GM08714 (cell line): ENCODE measurements around the gene KCTD5.
"Not testable (repeated sequence)": the region's sequence is repeated elsewhere in the genome, so short reads cannot be mapped to it uniquely, and the experiment has no call there.

Experiments used
- H3K4me3 ChIP-seq: fragments of 200-500 bp; sonication (Bioruptor generic); 2 replicates; pipeline ENCODE4 v1.5.1; 2014; ENCODE audit warnings: mild to moderate bottlenecking, low read length, inconsistent platforms
- ZNF274 ChIP-seq: IDR thresholded peaks from 2 replicates; pipeline ENCODE4 v1.6.1; 2012; ENCODE audit warnings: mild to moderate bottlenecking, low read depth, low read length

Gene KCTD5

GRCh38 chr16:2686912-2687507, 4.7 kb downstream of the KCTD5 start:
- peak overlapping the region; percentile 48; the same call in 1 of the 2 replicates for H3K4me3 ChIP-seq
- no peak for TF ChIP-seq ZNF274

DNA sequence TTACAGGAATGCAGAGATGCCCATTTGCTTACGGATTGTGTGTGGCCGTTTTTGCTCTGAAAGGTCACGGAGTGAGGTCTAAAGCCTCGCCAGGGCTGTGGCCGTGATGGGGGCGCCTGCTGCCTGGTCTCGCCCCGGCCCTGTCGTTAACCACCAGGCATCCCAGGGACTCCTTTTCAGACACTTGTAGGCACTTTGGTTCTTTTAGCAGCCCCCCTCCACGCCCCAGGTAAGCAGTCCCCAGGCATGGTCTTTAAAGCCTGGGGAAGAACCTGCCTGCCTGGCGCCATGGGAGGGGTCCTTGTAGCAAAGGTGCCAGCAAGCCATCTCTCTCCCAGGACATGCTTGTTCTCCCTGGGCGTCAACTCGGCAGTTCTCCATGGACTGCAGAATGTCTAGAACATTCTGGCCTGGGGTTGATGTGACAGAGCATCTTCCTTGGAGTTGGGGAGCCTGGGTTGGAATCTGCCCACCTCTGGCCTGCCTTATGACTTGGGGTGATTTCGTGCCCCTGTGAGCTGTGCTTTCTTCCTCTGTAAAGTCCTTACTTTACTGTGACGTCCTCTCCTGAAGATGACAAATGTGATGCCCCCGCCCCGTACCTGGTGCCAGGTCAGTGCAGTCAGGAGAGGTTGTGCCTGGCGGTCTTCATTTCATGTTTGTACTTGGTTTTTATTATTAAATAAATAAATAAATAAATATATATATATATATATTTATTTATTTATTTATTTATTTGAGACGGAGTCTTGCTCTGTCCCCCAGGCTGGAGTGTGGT, 5.4 kb downstream of the KCTD5 start:
- TF ChIP-seq ZNF274, result no peak
- H3K4me3 ChIP-seq, result peak overlapping the region; percentile 30; the same call in 1 of the 2 replicates

DNA sequence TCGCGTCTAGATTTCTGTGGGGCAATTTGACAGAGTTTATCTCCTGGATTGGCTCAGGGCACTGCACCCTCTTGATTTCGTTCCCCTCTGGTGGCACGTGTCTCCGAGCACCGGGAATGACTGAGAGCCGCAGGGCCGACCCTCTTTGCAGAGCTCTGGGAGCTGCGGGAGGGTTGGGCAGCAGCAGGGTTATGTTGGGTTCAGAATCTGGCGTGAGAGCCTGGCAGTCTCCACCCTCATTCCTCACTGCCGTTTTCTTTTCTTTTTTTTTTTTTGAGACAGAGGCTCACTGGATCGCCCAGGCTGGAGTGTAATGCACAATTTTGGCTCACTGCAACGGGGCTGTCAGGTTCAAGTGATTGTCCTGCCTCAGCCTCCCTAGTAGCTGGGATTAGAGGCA, 7.1 kb downstream of the KCTD5 start:
- not testable (repeated sequence) for H3K4me3 ChIP-seq

GRCh38 chr16:2689968-2690801, 7.9 kb downstream of the KCTD5 start:
- no peak for TF ChIP-seq ZNF274
- H3K4me3 ChIP-seq, result no peak overlapping the region

GRCh38 chr16:2690852-2691251, 8.5 kb downstream of the KCTD5 start:
- H3K4me3 ChIP-seq, result no peak overlapping the region
- no peak for TF ChIP-seq ZNF274

- no peak overlapping the region for H3K4me3 ChIP-seq
- TF ChIP-seq ZNF274, result no peak
Measured at GRCh38 chr16:2691491-2692248, 9.3 kb downstream of the KCTD5 start.

- no peak for TF ChIP-seq ZNF274
- no peak overlapping the region for H3K4me3 ChIP-seq
Measured at GRCh38 chr16:2692251-2692947, 10.1 kb downstream of the KCTD5 start.

- TF ChIP-seq ZNF274, result no peak
- no peak overlapping the region for H3K4me3 ChIP-seq
Measured at GRCh38 chr16:2692948-2693651, 10.8 kb downstream of the KCTD5 start.

- not testable (repeated sequence) for H3K4me3 ChIP-seq
Measured at GRCh38 chr16:2696601-2697250, 14.4 kb downstream of the KCTD5 start.

GRCh38 chr16:2697401-2697948, 15.2 kb downstream of the KCTD5 start:
- H3K4me3 ChIP-seq, result no peak overlapping the region
- TF ChIP-seq ZNF274, result no peak

DNA sequence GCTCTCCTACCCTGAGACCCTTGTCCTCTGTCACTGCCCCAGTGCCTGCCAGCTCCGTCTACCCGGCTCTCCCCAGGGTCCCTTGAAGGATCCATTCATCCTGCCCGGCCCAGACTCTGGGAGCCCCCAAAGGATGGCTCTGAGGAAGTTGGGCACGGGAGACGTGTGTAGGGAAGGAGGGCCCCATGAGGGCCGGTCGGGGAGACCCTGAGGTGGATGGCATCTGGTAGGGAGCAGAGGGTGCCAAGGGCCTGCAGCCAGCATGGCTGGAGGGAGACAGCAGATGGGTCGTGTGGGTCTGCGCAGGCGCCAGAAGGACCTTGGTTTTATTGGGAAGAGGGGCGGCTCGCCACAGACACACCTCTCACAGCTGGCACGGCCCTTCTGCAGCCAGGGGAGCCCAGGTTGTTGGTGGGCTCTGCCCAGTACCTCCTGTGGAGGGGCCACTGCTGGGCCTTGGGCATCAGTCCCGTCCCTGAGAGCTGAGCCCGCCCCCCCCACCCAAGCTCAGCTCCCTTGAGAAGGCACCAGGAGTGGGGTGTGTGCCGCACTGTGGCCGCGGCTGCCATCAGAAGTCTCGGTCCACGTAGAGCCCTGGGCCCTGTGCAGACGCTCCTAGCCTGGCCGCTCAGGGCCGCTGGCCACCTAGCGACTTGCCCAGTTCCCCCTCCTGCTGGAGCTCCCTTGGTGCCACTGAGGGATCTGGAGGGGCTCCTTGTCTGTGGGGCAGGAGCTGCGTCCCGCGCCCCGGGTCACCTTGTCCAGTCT, 16.0 kb downstream of the KCTD5 start:
- no peak for TF ChIP-seq ZNF274
- no peak overlapping the region for H3K4me3 ChIP-seq
